GM18519 (cell line): ENCODE measurements around the gene ZNF648.
"Not testable (repeated sequence)": the region's sequence is repeated elsewhere in the genome, so short reads cannot be mapped to it uniquely, and the experiment has no call there.

Experiments used
- ATAC-seq: cut with Tn5 transposase; IDR thresholded peaks from one replicate; pipeline ENCODE4 v1.9.1; 2021; ENCODE audit warnings: mild to moderate bottlenecking, moderate library complexity; ENCODE audit not compliant: unreplicated experiment, low FRiP score

The ZNF648 gene, protein sequence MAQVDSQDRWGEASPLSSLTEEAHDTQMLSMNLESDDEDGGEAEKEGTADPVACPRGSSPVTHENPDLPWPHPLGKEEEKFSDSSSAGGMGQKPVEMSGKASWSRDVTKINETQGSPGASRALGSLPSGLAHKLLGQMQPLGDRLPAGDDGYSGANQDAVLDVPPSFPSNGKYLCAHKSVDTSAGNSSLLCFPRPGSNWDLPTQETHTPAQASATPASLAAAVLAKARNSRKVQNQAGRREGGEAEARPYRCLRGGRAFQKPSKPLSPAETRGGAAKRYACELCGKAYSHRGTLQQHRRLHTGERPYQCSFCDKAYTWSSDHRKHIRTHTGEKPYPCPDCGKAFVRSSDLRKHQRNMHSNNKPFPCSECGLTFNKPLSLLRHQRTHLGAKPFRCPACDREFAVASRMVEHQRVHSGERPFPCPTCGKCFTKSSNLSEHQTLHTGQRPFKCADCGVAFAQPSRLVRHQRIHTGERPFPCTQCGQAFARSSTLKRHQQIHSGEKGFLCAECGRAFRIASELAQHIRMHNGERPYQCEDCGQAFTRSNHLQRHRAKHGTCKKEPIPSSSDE

DNA sequence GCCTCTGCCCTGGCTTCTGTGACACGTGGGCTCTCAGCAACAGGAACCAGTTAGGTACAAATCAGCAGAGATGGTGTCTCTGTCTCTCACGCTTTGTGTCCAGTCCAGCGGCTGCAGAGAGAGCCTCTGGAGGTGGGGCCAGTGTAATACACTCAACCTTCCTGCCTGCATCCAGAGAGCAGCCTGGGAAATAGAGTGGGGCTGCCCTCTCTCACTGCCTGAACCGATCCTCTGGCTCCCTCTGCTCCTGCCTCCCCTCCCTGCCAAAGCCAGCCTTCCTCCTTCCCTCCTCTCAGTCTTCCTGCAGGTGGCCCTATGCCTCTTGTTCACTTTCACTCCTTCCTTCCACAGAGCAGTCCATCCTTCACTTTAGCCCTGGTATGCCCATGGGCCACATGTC lies at the start of gene ZNF648:
TSS of gene ZNF648 (minus strand) at position 119 of the 400 bp plus-strand sequence. CDS start 3,702 bp downstream, outside the sequence.
- ATAC-seq, result no peak

DNA sequence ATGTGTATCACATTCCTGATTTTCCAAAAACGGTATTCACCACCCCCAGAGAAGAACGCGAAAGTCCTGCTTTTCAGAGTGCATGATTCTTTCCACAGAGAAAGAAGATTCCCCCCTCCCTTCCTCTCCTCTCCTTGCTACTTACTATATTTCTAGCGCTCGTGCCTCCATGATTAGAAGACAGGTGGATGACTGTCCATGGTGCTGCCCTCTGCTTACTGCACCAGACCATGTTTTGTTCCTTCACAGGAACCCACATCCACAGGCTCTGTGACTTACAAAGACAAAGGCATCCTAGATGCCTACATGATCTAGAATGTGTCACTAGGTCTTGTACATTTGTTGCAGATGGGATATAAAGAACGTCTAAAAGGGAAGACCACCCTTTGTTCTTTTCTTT lies 49.1 kb upstream of the ZNF648 start:
- no peak for ATAC-seq

DNA sequence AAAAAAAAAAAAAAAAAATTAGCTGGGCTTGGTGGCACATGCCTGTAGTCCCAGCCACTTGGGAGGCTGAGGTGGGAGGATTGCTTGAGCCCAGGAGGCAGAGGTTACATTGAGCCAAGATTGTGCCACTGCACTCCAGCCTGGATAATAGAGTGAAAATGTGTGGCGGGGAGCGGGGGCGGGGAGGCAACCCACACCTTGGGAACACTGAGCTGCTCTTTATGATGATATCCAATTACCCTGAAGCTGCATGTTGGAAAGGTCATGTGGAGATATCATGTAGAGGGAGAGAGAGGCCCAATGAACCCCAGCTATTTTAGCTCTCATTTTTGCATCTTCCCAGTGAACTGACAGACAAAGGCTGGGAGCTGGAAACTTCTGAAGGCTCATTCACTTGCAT lies 48.3 kb upstream of the ZNF648 start:
- ATAC-seq, result no peak

DNA sequence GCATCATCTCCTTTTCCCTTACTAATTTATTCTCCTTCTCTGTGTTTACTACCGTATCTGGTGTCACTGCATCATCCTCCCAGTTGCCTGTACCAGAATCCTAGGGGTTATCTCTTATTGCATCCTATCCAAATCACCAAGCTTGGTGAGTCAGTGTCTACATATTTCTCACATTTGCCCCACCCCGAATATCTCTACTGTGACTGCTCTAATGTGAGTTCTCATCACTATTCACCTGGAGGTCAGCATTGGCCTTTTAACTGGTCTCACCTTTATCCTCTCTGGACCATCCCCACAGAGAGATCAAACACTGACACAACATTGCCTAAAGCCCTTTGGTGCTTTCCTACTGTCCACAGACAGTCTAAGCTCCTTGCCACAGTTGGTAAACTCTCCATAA lies 45.7 kb upstream of the ZNF648 start:
- ATAC-seq, result no peak

DNA sequence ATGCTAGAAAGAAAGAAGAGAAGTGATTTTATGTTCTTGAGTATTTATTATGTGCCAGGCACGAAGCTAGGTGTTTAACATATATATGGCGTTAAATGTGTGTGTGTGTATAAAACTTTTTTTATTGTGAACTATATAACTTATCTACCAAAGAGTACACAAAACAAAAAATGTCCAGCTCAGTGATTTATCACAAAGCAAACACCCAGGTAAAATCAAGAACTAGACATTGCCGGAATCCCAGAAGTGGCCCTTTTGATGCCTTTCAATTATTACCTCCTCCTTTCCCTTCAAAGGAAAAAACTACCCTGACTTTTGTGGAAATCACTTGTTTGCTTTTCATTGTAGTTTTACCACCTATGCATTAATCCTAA lies 40.5 kb upstream of the ZNF648 start:
- no peak for ATAC-seq

DNA sequence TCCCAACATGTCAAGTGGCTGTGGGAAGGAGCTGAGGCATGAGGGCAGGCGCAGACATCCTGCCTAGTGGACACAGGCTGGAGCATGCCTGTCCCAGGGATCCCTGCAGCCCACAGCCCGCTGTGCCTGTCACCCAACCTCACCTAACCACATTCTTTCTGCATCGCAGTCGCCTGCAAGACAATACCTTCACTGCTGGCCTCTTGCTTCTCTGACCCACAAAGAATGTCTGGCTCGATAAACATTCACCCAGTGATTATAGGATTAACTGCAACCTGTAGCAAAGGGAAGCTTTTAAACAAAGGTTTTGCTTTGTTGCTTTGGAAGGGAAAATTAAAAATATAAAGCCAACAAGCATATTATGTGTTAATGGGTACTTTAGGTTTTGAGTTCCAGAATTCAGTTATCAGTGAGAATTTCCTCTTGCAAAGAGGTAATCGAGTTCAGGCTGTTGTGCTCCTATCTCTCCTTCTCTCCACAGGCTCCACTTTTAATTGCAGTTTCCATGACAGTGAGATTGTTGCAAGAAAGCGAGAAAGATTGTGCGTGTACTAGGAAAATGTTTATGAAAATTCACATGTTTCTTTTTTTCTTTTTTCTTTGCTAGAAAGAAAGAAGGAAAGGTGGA lies 40.0 kb upstream of the ZNF648 start:
- ATAC-seq, result no peak

DNA sequence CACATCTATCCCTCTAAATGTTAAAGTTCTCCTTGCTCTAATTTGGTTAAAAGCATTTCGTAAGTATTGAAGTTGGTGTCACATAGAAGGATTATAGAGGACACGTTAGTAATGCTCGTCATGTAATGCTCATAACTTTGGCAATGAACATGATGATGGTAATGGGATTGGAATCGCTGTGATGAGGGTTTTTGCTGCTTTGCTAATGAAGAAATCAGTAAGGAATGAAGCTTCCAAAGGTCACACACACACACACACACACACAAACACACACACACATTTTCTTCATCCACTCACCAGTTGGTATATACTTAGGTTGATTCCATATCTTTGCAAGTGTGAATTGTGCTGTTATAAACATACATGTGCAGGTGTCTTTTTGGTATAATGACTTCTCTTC lies 36.8 kb upstream of the ZNF648 start:
- no peak for ATAC-seq

DNA sequence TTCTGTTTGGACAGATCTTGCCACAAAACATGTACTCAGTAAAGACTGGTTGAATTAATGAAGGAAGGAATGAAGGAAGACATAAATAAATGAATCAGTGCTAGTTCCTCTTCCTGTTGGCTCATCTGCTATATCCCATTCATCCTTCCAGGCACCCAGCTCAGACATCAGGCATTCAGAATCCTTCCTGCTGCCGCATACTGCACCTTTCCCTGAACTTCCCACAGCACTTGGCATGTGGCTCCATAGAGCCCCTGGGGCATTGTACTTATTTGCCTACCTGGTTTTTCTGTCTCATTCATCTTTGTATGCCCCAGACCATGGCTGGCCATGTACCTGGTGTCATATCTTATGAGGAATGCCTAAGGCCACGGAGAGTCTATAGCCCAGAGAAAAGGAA lies 34.4 kb upstream of the ZNF648 start:
- no peak for ATAC-seq

DNA sequence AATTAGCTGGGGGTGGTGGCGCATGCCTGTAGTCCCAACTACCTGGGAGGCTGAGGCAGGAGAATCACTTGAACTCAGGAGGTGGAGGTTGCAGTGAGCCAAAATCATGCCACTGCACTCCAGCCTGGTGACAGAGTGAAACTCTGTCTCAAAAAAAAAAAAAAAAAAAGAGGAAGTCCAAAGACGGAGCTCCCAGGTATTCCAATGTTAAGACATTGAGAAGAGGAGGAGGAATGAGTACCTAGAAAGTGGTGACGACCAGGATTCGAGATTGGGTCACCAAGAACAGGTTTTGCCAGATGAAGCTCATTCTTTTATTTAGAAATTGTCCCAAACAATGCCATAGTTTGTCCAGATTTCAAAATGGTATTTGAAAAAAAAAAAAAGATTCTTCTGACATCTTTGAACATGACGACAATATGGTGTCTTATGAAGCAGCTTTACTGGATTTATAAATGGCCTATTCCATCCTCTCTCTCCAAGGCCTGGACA lies 33.0 kb upstream of the ZNF648 start:
- ATAC-seq, result not testable (repeated sequence)

DNA sequence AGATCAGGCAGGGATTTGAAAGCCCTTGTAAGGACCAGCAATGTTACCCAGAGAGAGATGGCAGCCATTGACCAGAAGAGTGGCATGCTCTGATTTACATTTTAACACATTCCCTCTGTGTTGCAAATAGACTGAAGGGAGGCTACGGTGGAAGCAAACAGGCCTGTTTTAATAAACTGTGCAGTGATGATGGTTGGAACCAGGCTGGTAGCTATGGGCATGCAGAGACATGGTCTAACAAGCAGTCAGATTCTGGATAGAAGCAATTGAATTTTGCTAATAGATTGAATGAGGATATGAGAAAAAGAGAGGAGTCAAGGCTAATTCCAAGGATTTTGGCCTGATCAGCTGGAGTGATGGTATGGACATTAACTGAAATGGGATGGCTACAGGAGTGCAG lies 32.3 kb upstream of the ZNF648 start:
- ATAC-seq, result no peak

DNA sequence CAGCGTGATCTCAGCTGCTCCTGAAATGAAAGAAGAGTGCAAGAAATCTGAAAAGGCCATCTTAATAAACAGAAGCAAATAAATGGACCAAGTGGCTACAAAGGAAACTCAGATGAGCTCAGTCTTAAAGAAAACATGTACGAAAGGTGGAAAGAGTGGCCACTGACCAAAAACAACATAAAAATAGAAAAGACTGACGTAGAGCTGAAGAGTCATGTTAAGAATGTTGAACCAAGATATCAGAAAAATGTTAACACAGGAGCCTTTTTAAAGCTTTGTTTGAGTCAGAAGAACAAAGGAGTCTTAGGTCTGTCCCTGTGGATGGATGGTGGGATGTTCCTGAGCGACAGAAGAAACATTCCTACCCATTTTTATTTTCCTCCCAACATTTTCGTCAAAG lies 30.8 kb upstream of the ZNF648 start:
- ATAC-seq, result no peak

DNA sequence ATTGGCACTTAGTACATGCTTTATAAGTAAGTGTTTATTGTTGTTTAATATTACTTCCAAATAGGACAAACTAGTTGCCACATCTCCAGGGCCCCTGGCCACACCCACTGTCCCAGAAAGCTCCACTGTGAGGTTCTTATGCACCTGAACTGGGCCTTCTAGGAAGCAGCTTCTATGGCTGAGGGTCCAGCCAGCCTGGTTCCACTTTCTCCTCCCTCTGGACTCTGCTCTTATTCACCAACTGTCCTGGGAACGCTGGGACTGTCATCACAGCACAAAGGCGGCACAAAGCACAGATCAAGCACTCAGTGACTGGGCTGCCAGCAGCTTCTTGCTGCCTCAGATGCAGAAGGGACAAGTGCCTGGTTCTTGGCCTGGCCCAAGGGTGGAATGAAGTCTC lies 29.6 kb upstream of the ZNF648 start:
- ATAC-seq, result no peak

DNA sequence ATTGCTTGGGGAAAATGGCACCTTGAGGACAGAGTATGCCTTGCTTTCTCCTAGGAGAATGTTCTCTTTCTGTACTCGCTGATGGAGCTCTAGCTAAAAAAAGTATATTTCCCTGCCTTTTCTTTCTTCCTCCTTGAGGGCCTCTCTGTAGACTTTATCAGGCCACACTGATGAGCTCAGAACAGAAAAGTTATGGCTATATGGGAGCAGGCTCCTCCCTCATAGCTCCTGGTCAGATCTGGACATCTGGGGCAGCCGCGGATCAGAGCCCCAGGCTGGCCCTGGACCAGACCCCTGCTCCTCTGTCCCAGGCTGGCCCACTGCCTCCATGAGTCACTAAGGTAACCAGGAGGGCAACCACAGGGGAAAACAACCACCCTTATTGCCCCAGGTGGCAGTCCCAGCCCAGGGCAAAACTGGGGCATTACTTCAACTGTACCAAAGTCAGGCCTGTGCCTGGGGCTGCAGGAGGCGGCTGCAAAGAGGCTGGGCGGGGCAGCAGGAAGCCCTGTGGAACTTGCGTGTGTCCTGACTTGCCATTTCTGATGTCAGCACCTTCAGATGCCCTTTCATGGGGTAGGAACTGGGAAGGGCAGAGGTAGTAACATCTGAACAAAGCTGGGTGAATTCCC lies 26.3 kb upstream of the ZNF648 start:
- ATAC-seq, result no peak

DNA sequence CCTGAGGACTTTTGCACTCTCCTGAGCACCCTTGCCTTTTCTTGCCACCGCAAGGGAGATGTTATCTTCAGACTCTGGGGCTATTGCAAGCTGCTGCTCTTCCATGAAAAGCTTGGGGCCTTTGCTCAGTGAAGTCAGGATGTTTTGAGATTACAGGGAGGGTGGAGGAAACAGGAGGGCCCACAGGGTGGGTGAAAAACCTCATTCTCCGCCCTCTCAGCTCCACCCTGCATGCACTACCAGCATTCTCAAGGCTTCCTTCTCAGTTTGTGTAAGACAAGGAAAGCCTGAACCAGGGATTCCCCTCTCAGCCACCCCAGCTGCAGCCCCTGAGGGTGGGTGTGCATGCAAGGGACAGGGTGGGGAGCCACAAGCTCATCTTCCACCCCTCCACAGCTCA lies 25.8 kb upstream of the ZNF648 start:
- no peak for ATAC-seq

DNA sequence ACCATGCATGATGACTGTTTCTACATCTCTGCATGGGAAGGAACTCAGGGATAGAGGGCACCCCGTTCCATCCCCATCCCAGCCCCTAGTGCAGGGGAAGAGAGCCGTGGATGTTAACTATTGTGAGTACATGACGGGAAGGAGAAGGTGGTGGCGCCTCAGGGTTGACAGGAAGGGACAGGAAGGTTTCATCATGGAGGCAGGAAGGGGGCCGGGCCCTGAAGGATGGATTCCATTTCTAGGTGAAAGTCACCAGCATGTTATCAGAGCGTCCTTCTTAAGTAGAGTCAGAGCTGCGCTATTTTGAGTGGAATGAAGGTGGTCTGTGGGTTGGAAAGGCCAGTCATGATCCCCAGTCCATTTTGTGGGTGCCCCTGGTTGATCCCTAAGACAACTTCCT lies 25.1 kb upstream of the ZNF648 start:
- ATAC-seq, result no peak

DNA sequence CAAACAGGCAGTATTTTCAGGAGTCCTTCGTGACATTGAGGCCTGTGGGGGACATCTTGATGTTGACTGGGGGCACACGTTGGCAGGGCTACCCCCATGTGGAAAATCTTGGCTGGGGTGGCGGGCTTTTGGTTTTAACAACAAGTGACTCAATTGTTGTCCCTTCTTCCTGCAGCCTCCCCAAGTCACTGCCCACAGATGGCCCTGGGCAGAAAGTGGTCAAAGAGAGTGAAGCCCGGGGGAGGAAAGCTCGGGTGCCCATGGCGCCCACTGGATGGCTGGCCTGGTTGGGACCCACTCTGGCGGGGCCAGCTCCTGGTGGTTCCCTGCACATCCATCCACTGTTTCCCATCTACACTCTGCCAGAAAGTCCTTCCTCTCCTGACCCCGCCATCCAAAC lies 24.6 kb upstream of the ZNF648 start:
- no peak for ATAC-seq

DNA sequence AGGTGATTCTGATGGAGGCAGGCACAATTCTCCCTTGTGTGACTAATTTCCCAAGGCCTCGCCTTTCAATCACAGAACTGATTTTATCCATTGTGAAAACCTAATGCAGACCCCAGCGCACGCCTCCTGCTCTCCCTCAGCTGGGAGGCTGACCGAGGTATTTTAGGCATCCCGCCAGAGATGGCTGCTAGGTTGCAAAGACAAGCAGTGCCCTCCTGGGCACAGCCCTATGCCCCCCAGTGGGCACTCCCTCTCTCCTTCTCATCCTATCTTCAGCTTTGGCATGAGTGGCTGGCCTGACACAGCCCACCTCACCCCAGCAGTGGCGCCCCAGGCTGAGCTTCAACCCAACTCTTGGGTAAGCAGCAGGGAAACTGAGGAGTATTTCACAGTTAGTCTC lies 24.2 kb upstream of the ZNF648 start:
- no peak for ATAC-seq

DNA sequence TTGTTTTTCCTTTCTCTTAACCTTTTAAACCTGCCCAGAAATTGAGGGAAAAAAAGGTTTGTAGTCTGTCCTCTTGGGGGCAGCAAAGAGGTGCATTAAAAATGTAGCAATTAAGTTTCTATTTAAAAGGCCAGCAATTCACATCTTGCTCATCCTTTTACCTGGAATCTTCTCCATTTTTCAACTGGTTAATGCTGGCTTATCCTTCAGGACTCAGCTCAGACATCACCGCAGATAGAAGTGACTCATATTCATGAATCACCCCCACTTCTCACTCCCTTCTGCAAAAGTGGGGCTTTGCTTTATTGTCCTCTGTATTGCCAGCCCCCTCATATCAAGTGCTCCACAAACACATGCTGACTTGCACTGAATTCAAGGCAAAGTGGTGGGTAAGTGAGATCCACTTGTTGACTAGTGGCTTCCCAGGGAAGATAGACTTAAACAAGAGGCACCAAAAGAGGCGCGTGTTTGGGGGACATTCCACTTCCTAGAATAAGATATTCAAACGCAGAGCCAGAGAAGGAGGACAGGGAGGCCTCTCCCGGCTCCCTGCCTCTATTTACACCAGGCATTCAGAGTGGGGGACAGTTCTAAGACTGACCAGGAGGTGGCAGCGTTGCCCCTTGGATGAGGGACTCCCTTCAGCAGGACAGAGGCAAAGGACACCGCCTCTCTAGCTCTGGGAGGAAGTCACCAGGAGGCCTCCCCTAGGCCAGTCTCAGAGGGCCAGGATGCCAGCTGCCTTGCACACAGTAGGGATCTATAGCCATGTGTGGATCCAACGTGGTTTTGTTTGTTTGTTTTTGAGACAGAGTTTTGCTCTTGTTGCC lies 23.2 kb upstream of the ZNF648 start:
- ATAC-seq, result no peak

DNA sequence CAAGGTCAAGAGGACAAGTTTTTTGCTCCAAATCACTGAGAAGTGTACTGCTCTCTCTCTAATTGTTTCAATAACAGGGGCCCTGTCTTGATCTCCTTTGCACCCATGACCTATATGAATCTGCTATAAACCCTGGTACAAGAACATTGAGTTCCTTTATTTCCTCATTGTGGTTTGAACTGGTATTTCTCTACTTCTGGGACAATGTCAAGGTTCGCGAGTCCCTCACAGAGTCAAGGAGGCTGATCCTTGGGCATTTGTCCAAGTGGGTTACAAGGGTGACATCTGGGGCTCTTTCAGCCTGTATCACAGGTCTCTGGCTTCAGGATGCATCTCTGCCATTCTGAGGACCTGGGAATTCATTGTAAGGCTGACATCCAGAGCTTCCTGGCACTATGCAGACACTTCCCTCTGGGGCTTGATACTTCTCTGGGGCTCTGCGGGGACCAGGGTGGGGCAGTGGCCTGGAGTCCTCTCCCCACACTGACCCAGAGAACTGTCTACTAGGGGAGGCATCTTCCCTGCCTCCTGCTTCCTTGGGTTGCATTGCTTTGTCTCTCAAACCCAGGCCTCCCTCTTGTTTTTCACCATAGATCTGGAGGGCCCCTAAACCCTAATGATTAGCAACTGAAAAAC lies 22.5 kb upstream of the ZNF648 start:
- ATAC-seq, result no peak

DNA sequence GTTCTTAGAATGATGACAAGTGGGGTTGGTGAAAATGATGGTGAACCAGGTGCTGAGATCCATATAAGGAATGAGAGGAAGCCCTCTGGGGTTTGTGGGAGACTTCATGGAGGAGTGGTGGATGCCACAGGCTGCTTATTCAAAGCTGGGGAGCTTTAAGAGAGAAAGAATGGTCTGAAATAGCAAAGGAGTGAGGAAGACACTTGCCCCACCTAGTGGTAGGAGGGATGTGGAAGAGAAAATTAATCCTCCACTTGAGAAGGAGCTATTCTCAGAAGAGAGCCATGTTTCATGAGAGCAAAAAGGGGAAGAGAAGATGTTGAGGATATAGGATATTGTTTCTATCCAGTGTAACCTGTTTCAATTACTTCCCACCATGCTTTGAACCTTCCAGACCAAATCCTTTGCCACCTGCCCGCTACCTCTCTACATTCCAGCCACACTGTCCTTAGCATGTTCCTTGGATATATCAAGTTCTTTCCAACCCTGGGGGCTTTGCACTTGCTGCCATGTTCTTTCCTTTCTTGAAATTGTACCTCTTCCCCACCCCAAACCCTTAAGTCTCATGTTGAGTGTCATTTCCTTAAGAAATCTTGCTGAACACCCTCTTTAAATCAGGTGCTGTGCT lies 19.6 kb upstream of the ZNF648 start:
- ATAC-seq, result no peak
